Left ventricle myocardium inferior (tissue), 1 donor: ENCODE measurements around the gene COPS7A. TPM values are rescaled to one million over a fixed set of nuclear protein-coding genes. Genes with fewer than 3 reads are reported as not detected.

Experiments used
- DNase-seq: peaks from one replicate; pipeline ENCODE4 v3.0.0-alpha.2; 2020
- H3K27ac ChIP-seq: fragments of 200-600 bp; replicated peaks from 2 replicates; pipeline ENCODE4 v1.8.0; 2021
- H3K27me3 ChIP-seq: fragments of 200-600 bp; 2 replicates; pipeline ENCODE4 v1.8.0; 2021; ENCODE audit warnings: low read depth
- H3K36me3 ChIP-seq: fragments of 200-600 bp; 2 replicates; pipeline ENCODE4 v1.8.0; 2021
- H3K4me1 ChIP-seq: fragments of 200-600 bp; 2 replicates; pipeline ENCODE4 v1.8.0; 2021
- H3K4me3 ChIP-seq: fragments of 200-600 bp; 2 replicates; pipeline ENCODE4 v1.8.0; 2021; ENCODE audit warnings: mild to moderate bottlenecking, moderate library complexity
- H3K9me3 ChIP-seq: fragments of 200-600 bp; replicated peaks from 2 replicates; pipeline ENCODE4 v1.8.0; 2021
- intact Hi-C: fragments of 100-400 bp; cut with micrococcal nuclease; formaldehyde crosslinking; loops from one replicate; pipeline ENCODE4 v1.11.0; 2022
- total RNA-seq: library from RNA; stranded (reverse); fragmentation: NEBNext Ultra II Directional; extraction: Animal tissue kit (Norgen Biotek cat#: 25700); gene quantifications from one replicate; pipeline ENCODE4 v1.2.1, GENCODE V29; 2021
- TF ChIP-seq, protein P1 (sequence below): fragments of 200-600 bp; IDR thresholded peaks from 2 replicates; pipeline ENCODE4 v1.8.0; 2021; ENCODE audit warnings: antibody characterized with exemption, mild to moderate bottlenecking, borderline replicate concordance
- donor health status: DM: no; HTN: yes; CAD: no; lungs with severe emphysema.

The COPS7A gene
- total RNA-seq, 1 donor from 2014 or later = 73.2 TPM

GRCh38 chr12:6768437-6768914 is 44.6 kb downstream of the COPS7A start:
- Histone ChIP-seq H3K27me3 (peaks cover 8% of the 10 kb centered on the region), H3K4me3 (peak overlapping the region; percentile 92), H3K4me1 (peaks cover 69% of the 10 kb centered on the region), H3K9me3 (no peaks in the 10 kb centered on the region), H3K27ac (peak overlapping the region; percentile 97), H3K36me3 (peaks cover 13% of the 10 kb centered on the region)
- DNase-seq = no peak
- TF ChIP-seq, protein P1, sequence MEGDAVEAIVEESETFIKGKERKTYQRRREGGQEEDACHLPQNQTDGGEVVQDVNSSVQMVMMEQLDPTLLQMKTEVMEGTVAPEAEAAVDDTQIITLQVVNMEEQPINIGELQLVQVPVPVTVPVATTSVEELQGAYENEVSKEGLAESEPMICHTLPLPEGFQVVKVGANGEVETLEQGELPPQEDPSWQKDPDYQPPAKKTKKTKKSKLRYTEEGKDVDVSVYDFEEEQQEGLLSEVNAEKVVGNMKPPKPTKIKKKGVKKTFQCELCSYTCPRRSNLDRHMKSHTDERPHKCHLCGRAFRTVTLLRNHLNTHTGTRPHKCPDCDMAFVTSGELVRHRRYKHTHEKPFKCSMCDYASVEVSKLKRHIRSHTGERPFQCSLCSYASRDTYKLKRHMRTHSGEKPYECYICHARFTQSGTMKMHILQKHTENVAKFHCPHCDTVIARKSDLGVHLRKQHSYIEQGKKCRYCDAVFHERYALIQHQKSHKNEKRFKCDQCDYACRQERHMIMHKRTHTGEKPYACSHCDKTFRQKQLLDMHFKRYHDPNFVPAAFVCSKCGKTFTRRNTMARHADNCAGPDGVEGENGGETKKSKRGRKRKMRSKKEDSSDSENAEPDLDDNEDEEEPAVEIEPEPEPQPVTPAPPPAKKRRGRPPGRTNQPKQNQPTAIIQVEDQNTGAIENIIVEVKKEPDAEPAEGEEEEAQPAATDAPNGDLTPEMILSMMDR = no peak
- intact Hi-C loops = no loop called here

DNA sequence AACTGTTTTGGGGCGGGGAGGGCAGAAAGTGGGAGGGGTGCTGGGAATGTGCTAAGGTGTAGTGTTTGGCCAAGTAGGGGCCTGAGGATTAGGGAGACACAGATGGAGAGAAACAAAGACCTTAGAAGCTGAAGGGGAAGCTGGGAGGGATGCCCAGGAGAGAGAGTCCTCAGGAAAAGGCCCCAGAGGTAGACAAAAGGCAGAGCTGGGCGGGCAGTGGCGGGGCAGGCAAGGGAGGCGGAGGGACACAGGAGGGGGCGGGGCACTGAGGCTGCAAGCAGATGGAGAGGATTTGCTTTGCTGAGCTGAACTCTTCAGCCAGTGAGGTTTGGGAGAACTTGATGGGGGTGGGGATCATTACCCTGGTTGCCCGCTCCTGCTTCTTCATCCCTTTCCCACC is 45.1 kb downstream of the COPS7A start:
- Histone ChIP-seq H3K27me3 (peaks cover 13% of the 10 kb centered on the region), H3K27ac (peak overlapping the region; percentile 97), H3K36me3 (peaks cover 13% of the 10 kb centered on the region), H3K4me3 (peak overlapping the region; percentile 92), H3K9me3 (no peaks in the 10 kb centered on the region), H3K4me1 (peaks cover 65% of the 10 kb centered on the region)
- TF ChIP-seq, protein P1 = no peak
- intact Hi-C loops = no loop called here
- DNase-seq = peak; percentile 53

GRCh38 chr12:6769666-6770065 is 45.8 kb downstream of the COPS7A start:
- H3K27me3 ChIP-seq = peaks cover 20% of the 10 kb centered on the region
- no peak overlapping the region for H3K4me3 ChIP-seq
- intact Hi-C loops = no loop called here
- no peak for DNase-seq
- H3K36me3 ChIP-seq = peaks cover 13% of the 10 kb centered on the region
- no peaks in the 10 kb centered on the region for H3K9me3 ChIP-seq
- TF ChIP-seq, protein P1 = no peak
- no peak overlapping the region for H3K27ac ChIP-seq
- H3K4me1 ChIP-seq = peaks cover 60% of the 10 kb centered on the region

- Histone ChIP-seq H3K36me3 (peaks cover 13% of the 10 kb centered on the region), H3K9me3 (no peaks in the 10 kb centered on the region), H3K27ac (no peak overlapping the region), H3K27me3 (peaks cover 24% of the 10 kb centered on the region), H3K4me1 (peaks cover 55% of the 10 kb centered on the region), H3K4me3 (no peak overlapping the region)
- intact Hi-C loops = no loop called here
- TF ChIP-seq, protein P1 = no peak
- DNase-seq = no peak
These were observed 46.2 kb downstream of the COPS7A start for GRCh38 chr12:6770094-6770493.

DNA sequence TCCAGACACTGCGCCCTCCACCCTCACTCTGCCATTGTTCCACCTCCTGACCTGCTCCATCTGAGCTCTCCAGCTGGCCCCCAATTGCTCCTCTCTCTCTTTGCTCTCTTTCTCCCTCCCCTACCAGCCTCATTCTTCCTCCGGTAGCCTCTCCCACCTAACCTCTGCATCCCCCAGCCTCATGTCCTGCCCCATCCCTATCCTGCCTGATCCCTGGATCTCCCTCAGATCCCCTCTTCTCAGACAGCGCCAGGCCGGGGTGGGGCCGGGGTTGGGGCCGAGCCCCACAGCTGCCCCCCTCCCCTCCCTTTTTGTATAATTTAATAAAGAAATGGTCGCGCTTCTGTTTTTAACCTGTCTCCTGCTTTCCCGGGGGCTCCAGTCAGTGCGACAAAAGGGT is 46.8 kb downstream of the COPS7A start:
- Histone ChIP-seq H3K4me3 (no peak overlapping the region), H3K27ac (no peak overlapping the region), H3K4me1 (peaks cover 50% of the 10 kb centered on the region), H3K9me3 (no peaks in the 10 kb centered on the region), H3K27me3 (peaks cover 29% of the 10 kb centered on the region), H3K36me3 (peaks cover 13% of the 10 kb centered on the region)
- intact Hi-C loops = no loop called here
- TF ChIP-seq, protein P1 = no peak
- no peak for DNase-seq

DNA sequence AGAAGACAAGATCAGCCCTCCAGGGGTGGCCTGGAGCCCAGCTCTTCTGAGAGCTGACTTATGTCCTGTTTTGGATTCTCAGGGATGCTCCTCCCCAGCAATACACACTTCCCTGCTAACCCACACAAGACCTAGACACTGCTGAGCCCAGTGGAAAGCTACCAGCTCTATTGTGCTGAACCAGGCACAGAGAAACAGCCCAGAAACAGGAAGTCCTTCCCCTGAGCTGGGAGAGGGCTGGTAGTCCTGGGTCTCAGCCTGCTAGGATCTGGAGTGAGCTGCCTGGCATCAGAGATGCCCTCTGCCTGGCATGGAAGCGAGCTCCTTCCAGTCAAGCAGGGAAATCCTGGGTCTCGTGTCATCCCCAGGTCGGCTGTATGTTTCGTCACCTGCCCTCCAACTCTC is 47.2 kb downstream of the COPS7A start:
- H3K27ac ChIP-seq = no peak overlapping the region
- no peaks in the 10 kb centered on the region for H3K9me3 ChIP-seq
- no peak overlapping the region for H3K4me3 ChIP-seq
- no peak for DNase-seq
- peaks cover 29% of the 10 kb centered on the region for H3K27me3 ChIP-seq
- TF ChIP-seq, protein P1 = no peak
- peaks cover 13% of the 10 kb centered on the region for H3K36me3 ChIP-seq
- intact Hi-C loops = no loop called here
- H3K4me1 ChIP-seq = peaks cover 45% of the 10 kb centered on the region
